Left ventricle myocardium inferior (tissue), 1 donor: ENCODE measurements around the gene C21orf58. TPM values are rescaled to one million over a fixed set of nuclear protein-coding genes. Genes with fewer than 3 reads are reported as not detected.

ENCODE experiments used
- DNase-seq: peaks from one replicate; pipeline ENCODE4 v3.0.0-alpha.2; 2020
- H3K27ac ChIP-seq: fragments of 200-600 bp; replicated peaks from 2 replicates; pipeline ENCODE4 v1.8.0; 2021
- H3K27me3 ChIP-seq: fragments of 200-600 bp; 2 replicates; pipeline ENCODE4 v1.8.0; 2021; ENCODE audit warnings: low read depth
- H3K36me3 ChIP-seq: fragments of 200-600 bp; 2 replicates; pipeline ENCODE4 v1.8.0; 2021
- H3K4me1 ChIP-seq: fragments of 200-600 bp; 2 replicates; pipeline ENCODE4 v1.8.0; 2021
- H3K4me3 ChIP-seq: fragments of 200-600 bp; 2 replicates; pipeline ENCODE4 v1.8.0; 2021; ENCODE audit warnings: mild to moderate bottlenecking, moderate library complexity
- H3K9me3 ChIP-seq: fragments of 200-600 bp; replicated peaks from 2 replicates; pipeline ENCODE4 v1.8.0; 2021
- intact Hi-C: fragments of 100-400 bp; cut with micrococcal nuclease; formaldehyde crosslinking; loops from one replicate; pipeline ENCODE4 v1.11.0; 2022
- total RNA-seq: library from RNA; stranded (reverse); fragmentation: NEBNext Ultra II Directional; extraction: Animal tissue kit (Norgen Biotek cat#: 25700); gene quantifications from one replicate; pipeline ENCODE4 v1.2.1, GENCODE V29; 2021
- TF ChIP-seq, protein P1 (sequence below): fragments of 200-600 bp; IDR thresholded peaks from 2 replicates; pipeline ENCODE4 v1.8.0; 2021; ENCODE audit warnings: antibody characterized with exemption, mild to moderate bottlenecking, borderline replicate concordance
- donor health status: DM: no; HTN: yes; CAD: no; lungs with severe emphysema.

C21orf58 gene
- total RNA-seq, 1 donor from 2014 or later, result 1.5 TPM

DNA sequence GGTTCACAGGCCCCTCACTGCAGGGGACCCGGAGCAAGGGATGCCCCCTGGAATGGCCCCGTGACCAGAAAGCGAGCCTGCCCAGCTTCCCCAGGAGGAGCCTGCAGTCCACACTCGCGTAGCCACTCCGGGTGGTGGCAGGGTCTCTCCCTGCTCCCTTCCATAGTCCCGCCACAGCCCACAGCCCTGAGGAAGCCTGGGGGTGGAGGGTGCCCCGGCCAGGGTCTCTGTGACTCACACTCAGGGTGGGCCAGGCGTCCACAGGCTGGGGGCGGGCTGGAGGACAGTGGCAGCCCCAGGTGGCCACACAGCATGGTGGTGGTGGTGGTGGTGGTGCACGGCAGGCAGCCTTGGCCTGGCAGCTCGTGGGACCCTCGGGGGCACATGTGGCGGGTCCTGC lies 21.9 kb downstream of the C21orf58 start:
- intact Hi-C loops, result no loop called here
- H3K4me3 ChIP-seq, result no peak overlapping the region
- no peaks in the 10 kb centered on the region for H3K9me3 ChIP-seq
- TF ChIP-seq, protein P1, sequence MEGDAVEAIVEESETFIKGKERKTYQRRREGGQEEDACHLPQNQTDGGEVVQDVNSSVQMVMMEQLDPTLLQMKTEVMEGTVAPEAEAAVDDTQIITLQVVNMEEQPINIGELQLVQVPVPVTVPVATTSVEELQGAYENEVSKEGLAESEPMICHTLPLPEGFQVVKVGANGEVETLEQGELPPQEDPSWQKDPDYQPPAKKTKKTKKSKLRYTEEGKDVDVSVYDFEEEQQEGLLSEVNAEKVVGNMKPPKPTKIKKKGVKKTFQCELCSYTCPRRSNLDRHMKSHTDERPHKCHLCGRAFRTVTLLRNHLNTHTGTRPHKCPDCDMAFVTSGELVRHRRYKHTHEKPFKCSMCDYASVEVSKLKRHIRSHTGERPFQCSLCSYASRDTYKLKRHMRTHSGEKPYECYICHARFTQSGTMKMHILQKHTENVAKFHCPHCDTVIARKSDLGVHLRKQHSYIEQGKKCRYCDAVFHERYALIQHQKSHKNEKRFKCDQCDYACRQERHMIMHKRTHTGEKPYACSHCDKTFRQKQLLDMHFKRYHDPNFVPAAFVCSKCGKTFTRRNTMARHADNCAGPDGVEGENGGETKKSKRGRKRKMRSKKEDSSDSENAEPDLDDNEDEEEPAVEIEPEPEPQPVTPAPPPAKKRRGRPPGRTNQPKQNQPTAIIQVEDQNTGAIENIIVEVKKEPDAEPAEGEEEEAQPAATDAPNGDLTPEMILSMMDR, result no peak
- no peak for DNase-seq
- peaks cover 14% of the 10 kb centered on the region for H3K4me1 ChIP-seq
- peaks cover 9% of the 10 kb centered on the region for H3K27me3 ChIP-seq
- no peak overlapping the region for H3K27ac ChIP-seq
- peaks cover 7% of the 10 kb centered on the region for H3K36me3 ChIP-seq

DNA sequence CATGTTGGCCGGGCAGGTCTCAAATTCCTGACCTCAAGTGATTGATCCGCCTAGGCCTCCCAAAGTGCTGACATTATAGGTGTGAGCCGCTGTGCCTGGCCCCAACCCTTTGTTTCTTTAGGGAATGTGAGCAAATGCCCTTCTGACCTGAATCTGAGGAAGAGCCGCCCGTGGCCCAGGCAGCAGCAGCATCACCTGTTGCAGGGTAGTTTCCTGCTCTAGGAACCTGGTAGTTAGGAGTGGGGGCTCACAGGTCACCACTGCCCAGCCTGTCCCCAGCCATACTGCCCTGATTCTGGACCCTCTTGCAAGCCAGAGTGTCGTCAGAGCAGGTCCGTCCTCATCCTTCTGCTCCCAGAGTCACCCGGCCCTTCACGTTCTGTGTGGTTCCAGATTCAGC lies 24.5 kb downstream of the C21orf58 start:
- H3K27ac ChIP-seq, result no peak overlapping the region
- H3K36me3 ChIP-seq, result peaks cover 7% of the 10 kb centered on the region
- H3K4me1 ChIP-seq, result peaks cover 34% of the 10 kb centered on the region
- peaks cover 9% of the 10 kb centered on the region for H3K27me3 ChIP-seq
- DNase-seq, result no peak
- H3K4me3 ChIP-seq, result no peak overlapping the region
- intact Hi-C loops, result no loop called here
- no peaks in the 10 kb centered on the region for H3K9me3 ChIP-seq
- TF ChIP-seq, protein P1, result no peak

DNA sequence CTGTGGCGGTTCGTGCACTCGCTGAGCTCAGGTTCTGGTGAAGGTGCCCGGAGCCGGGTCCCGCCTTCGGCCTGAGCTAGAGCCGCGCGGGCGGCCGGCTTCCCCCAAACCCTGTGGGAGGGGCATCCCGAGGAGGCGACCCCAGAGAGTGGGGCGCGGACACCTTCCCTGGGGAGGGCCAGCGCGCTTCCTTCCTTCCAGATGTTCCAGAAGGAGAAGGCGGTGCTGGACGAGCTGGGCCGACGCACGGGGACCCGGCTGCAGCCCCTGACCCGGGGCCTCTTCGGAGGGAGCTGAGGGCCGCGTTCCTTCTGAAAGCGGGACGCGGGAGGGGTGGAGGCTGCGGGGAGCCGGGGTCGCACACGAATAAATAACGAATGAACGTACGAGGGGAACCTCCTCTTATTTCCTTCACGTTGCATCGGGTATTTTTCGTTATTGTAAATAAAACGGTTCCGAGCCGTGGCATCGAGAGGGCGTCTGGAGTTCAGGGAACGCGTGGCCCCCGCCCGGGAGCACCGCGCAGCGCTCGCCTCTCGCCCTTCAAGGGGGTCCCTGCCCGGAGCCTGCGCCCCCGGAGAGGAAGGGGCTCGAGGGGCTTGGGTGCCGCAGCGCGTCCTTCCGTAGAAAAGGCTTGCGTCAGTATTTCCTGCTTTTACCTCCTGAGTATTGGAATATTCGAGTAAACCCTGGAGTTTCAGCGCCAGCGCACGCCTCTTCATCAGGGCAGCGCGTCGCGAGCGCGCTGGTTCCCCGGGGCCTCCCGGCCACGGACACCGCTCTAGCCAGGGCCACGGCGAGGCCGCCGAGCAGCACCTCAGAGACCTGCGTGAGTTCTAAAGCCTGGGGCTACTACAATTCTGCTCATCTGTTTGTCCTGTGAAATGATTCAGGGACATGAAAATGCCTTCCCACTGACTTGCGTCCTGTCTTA lies 26.1 kb downstream of the C21orf58 start:
- peak; percentile 38 for DNase-seq
- peak overlapping the region; percentile 70 for H3K4me3 ChIP-seq
- peaks cover 7% of the 10 kb centered on the region for H3K36me3 ChIP-seq
- H3K27ac ChIP-seq, result peak overlapping the region; percentile 86
- TF ChIP-seq, protein P1, result no peak
- no peaks in the 10 kb centered on the region for H3K9me3 ChIP-seq
- peaks cover 9% of the 10 kb centered on the region for H3K27me3 ChIP-seq
- H3K4me1 ChIP-seq, result peaks cover 34% of the 10 kb centered on the region
- intact Hi-C loops, result no loop called here

DNA sequence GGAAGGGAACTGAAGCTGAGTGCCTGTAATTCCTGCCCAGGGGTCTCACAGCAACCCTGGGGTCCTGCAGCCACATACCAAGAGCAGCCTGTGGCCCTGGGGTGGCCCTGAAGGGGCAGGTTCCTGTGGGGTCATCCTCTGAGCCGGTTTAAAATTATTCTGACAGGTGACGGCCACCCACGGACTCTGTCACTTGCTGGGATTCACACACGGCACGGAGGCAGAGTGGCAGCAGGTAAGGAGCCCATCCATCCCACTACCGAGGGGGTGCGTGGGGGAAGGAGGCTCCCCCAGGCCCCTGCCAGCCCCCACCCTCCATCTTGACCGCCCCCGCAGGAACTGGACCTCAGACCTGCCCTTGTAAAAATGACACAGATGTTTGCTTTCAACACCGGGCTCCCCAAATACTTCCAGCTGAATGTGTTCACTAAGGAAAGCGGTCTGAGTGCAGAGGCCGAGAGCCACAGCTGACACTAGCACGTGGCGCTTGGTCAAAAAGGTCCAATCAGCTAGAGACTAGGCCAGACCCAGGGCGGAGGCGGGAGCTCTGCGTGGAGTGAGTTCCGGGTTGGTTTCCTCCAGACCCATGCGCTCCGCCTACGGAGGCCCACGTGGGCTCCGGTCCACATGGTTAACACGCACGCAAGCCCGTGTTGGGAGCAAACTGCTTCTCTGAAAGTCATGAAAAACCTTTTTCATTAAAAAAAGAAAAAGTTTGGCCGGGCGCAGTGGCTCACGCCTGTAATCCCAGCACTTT lies 27.5 kb downstream of the C21orf58 start:
- peak overlapping the region; percentile 70 for H3K4me3 ChIP-seq
- H3K4me1 ChIP-seq, result peaks cover 34% of the 10 kb centered on the region
- H3K27ac ChIP-seq, result peak overlapping the region; percentile 86
- intact Hi-C loops, result no loop called here
- H3K9me3 ChIP-seq, result no peaks in the 10 kb centered on the region
- H3K36me3 ChIP-seq, result peaks cover 19% of the 10 kb centered on the region
- TF ChIP-seq, protein P1, result no peak
- peak; percentile 92 for DNase-seq
- peaks cover 9% of the 10 kb centered on the region for H3K27me3 ChIP-seq

DNA sequence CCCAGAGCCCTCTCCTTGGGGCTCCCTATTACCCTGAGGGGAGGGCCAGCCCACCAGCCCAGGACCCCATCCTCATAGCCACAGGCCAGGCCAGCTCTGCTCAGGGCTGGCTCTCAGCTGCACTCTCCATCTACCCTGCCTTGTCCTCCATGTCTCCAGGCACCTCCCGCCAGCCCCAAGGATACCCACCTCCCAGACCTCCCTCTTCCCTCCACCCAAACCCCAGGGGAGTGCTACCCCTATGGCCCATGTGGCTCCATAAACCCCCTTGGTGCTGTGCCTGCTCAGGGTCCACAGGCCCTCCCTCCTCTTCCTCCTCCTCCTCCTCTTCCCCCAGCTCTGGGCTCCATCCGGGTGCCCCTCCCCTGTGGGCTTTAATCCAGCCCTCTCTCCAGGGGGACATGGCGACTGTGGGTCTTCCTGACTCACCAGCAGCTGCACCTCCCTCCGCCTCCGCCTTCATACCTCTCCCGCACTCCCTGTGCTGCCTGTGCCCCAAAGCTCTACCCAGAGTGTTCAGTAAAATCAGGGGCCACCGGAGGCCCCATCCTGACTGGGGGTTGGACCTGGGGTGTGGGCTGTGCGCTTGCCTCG lies 28.4 kb downstream of the C21orf58 start:
- TF ChIP-seq, protein P1, result no peak
- intact Hi-C loops, result no loop called here
- Histone ChIP-seq H3K4me1 (peaks cover 34% of the 10 kb centered on the region), H3K27me3 (peaks cover 9% of the 10 kb centered on the region), H3K27ac (peak overlapping the region; percentile 86), H3K9me3 (no peaks in the 10 kb centered on the region), H3K4me3 (no peak overlapping the region), H3K36me3 (peaks cover 19% of the 10 kb centered on the region)
- peak; percentile 42 for DNase-seq
